H1 (cell line): Measurements from ENCODE around the gene ZNF346. TPM values are rescaled to one million over a fixed set of nuclear protein-coding genes. Genes with fewer than 3 reads are reported as not detected.

Experiments
- CTCF ChIA-PET: fragments of 300-600 bp; sonication (Branson Sonifier 250); formaldehyde crosslinking; loops from one replicate; lab custom pipeline; 2021; ENCODE audit not compliant: partially characterized antibody; lab: Charles Lee
- POLR2A ChIA-PET: fragments of 300-600 bp; sonication (Branson Sonifier 250); formaldehyde crosslinking; loops from one replicate; lab custom pipeline; 2021; ENCODE audit warnings: inconsistent platforms; ENCODE audit not compliant: partially characterized antibody; lab: Charles Lee
- DNase-seq, 2 experiments: peaks; one replicate each; pipeline versions ENCODE4 v3.0.0 to v3.0.0-alpha.2; 2010 to 2022; ENCODE audit warnings: low spot score in 2 of 2, low read depth in 1 of 2, mixed read lengths in 1 of 2
- FAIRE-seq: peaks from 2 replicates; lab custom pipeline; 2011; peaks lifted over from hg19 to GRCh38; lab: Jason Lieb, UNC
- H2AFZ ChIP-seq: 2 replicates; pipeline ENCODE4 v1.8.1; 2012; ENCODE audit warnings: low read length, inconsistent platforms
- H2AK5ac ChIP-seq: 2 replicates; pipeline ENCODE4 v1.6.1; 2013; ENCODE audit warnings: low read depth, low read length
- H2BK120ac ChIP-seq: replicated peaks from 2 replicates; pipeline ENCODE3; 2013; ENCODE audit warnings: low read depth, low read length, inconsistent platforms
- H2BK12ac ChIP-seq: 2 replicates; pipeline ENCODE4 v1.6.1; 2013; ENCODE audit warnings: low read depth, low read length
- H2BK15ac ChIP-seq: 2 replicates; pipeline ENCODE4 v1.6.1; 2013; ENCODE audit warnings: low read length
- H2BK20ac ChIP-seq: 2 replicates; pipeline ENCODE4 v1.6.1; 2013; ENCODE audit warnings: low read length
- H2BK5ac ChIP-seq: 2 replicates; pipeline ENCODE4 v1.6.1; 2013; ENCODE audit warnings: low read depth, low read length
- H3K14ac ChIP-seq: 2 replicates; pipeline ENCODE4 v1.6.1; 2013; ENCODE audit warnings: inconsistent platforms; ENCODE audit not compliant: insufficient read length
- H3K18ac ChIP-seq: 2 replicates; pipeline ENCODE4 v1.6.1; 2013; ENCODE audit warnings: low read length; ENCODE audit errors: extremely low read depth
- H3K23ac ChIP-seq: 2 replicates; pipeline ENCODE4 v1.6.1; 2013; ENCODE audit warnings: inconsistent platforms; ENCODE audit not compliant: insufficient read length
- H3K23me2 ChIP-seq: 2 replicates; pipeline ENCODE4 v1.6.1; 2013; ENCODE audit warnings: low read depth, low read length
- H3K27ac ChIP-seq: 2 replicates; pipeline ENCODE4 v1.6.1; 2011; ENCODE audit warnings: low read depth, low read length, inconsistent platforms
- H3K27me3 ChIP-seq, 4 experiments: replicated peaks in 1 of 4; 1 replicate in 1 of 4; 2 replicates in 3 of 4; pipeline versions ENCODE4 v1.6.1 to v1.8.1; 2011 to 2013; ENCODE audit warnings: low read length in 3 of 4, mild to moderate bottlenecking in 3 of 4, inconsistent platforms in 2 of 4, mixed read lengths in 2 of 4, moderate library complexity in 1 of 4; ENCODE audit not compliant: control insufficient read depth in 3 of 4, insufficient read depth in 3 of 4; ENCODE audit errors: extremely low read depth in 1 of 4
- H3K36me3 ChIP-seq, 4 experiments: 2 replicates each; pipeline versions ENCODE4 v1.6.1 to v1.8.1; 2011 to 2013; ENCODE audit warnings: mild to moderate bottlenecking in 4 of 4, low read length in 3 of 4, moderate library complexity in 2 of 4, control low read depth in 1 of 4, inconsistent platforms in 1 of 4; ENCODE audit not compliant: insufficient read depth in 4 of 4, control insufficient read depth in 2 of 4
- H3K4ac ChIP-seq: replicated peaks from 2 replicates; pipeline ENCODE3; 2013; ENCODE audit warnings: low read length, low read depth, mixed read lengths, inconsistent platforms; ENCODE audit not compliant: insufficient read length
- H3K4me1 ChIP-seq, 4 experiments: replicated peaks in 1 of 4; 1 replicate in 1 of 4; 2 replicates in 3 of 4; pipeline versions ENCODE4 v1.6.1 to v1.8.1; 2011 to 2013; ENCODE audit warnings: low read length in 3 of 4, inconsistent platforms in 2 of 4, mixed read lengths in 1 of 4; ENCODE audit not compliant: insufficient read depth in 4 of 4, control insufficient read depth in 3 of 4
- H3K4me2 ChIP-seq, 2 experiments: 2 replicates each; pipeline versions ENCODE4 v1.6.1 to v1.8.1; 2011 to 2013; ENCODE audit warnings: low read depth in 2 of 2, low read length in 2 of 2, control low read depth in 1 of 2, inconsistent platforms in 1 of 2, mild to moderate bottlenecking in 1 of 2; ENCODE audit not compliant: insufficient read depth in 1 of 2
- H3K4me3 ChIP-seq, 4 experiments: fragments of 200-600, 300-600 bp in 1 of 4; sonication (generic), shearing (Covaris generic), sonication (Bioruptor Twin) in 1 of 4; 2 replicates each; pipeline versions ENCODE4 v1.5.1 to v1.8.1; 2011 to 2016; ENCODE audit warnings: low read length in 4 of 4, low read depth in 3 of 4, control low read depth in 2 of 4, inconsistent platforms in 2 of 4, mild to moderate bottlenecking in 2 of 4, mixed read lengths in 1 of 4, moderate library complexity in 1 of 4; ENCODE audit not compliant: insufficient read depth in 2 of 4; ENCODE audit errors: extremely low read depth in 1 of 4
- H3K56ac ChIP-seq: replicated peaks from 2 replicates; pipeline ENCODE3; 2013; ENCODE audit warnings: low read depth, mild to moderate bottlenecking, mixed read lengths, low read length, inconsistent platforms; ENCODE audit not compliant: insufficient read length
- H3K79me1 ChIP-seq: 2 replicates; pipeline ENCODE4 v1.6.1; 2013; ENCODE audit warnings: low read depth, low read length, control low read depth
- H3K79me2 ChIP-seq, 2 experiments: 2 replicates each; pipeline versions ENCODE4 v1.6.1 to v1.8.1; 2012 to 2013; ENCODE audit warnings: low read length in 2 of 2, mild to moderate bottlenecking in 2 of 2, inconsistent platforms in 1 of 2; ENCODE audit not compliant: insufficient read depth in 2 of 2, control insufficient read depth in 1 of 2
- H3K9ac ChIP-seq, 4 experiments: replicated peaks in 1 of 4; 1 replicate in 1 of 4; 2 replicates in 3 of 4; pipeline versions ENCODE4 v1.6.1 to v1.8.1; 2011 to 2013; ENCODE audit warnings: low read depth in 3 of 4, low read length in 3 of 4, control low read depth in 2 of 4, mild to moderate bottlenecking in 2 of 4, moderate library complexity in 2 of 4, inconsistent platforms in 1 of 4; ENCODE audit errors: extremely low read depth in 1 of 4
- H3K9me3 ChIP-seq, 2 experiments: 2 replicates each; pipeline versions ENCODE4 v1.6.1 to v1.8.1; 2012 to 2013; ENCODE audit warnings: mild to moderate bottlenecking in 2 of 2, moderate library complexity in 2 of 2, control low read depth in 1 of 2, inconsistent platforms in 1 of 2, low read depth in 1 of 2, low read length in 1 of 2, mixed read lengths in 1 of 2; ENCODE audit not compliant: insufficient read depth in 2 of 2
- H4K20me1 ChIP-seq, 2 experiments: replicated peaks in 1 of 2; 2 replicates each; pipeline versions ENCODE3 to v1.8.1; 2011 to 2013; ENCODE audit warnings: inconsistent platforms in 2 of 2, low read length in 2 of 2, mild to moderate bottlenecking in 1 of 2; ENCODE audit not compliant: insufficient read depth in 2 of 2, control insufficient read depth in 1 of 2
- H4K5ac ChIP-seq: 2 replicates; pipeline ENCODE4 v1.6.1; 2013; ENCODE audit warnings: low read length, low read depth, mixed read lengths, inconsistent platforms; ENCODE audit not compliant: insufficient read length
- H4K8ac ChIP-seq: 2 replicates; pipeline ENCODE4 v1.8.0; 2013; ENCODE audit warnings: mild to moderate bottlenecking, moderate library complexity, low read length, inconsistent platforms; ENCODE audit not compliant: insufficient read depth; ENCODE audit errors: extremely low read depth
- H4K91ac ChIP-seq: replicated peaks from 2 replicates; pipeline ENCODE3; 2013; ENCODE audit warnings: low read length, mixed read lengths, inconsistent platforms; ENCODE audit not compliant: insufficient read length
- BACH1 ChIP-seq: IDR thresholded peaks from 2 replicates; pipeline ENCODE4 v1.6.1; 2012; ENCODE audit warnings: low read length, improper control_type of control experiment
- EP300 ChIP-seq, 2 experiments: IDR thresholded peaks; 1 replicate in 1 of 2; 2 replicates in 1 of 2; pipeline ENCODE4 v1.6.1; 2011 to 2012; ENCODE audit warnings: low read depth in 2 of 2, low read length in 2 of 2, mild to moderate bottlenecking in 2 of 2, borderline replicate concordance in 1 of 2, inconsistent platforms in 1 of 2, moderate library complexity in 1 of 2
- EZH2 ChIP-seq: fragments of 200-600 bp; sonication (generic); IDR thresholded peaks from 2 replicates; pipeline ENCODE4 v1.7.1; 2012; ENCODE audit warnings: low read depth, mild to moderate bottlenecking, moderate library complexity, low read length, inconsistent platforms; ENCODE audit not compliant: severe bottlenecking
- HDAC2 ChIP-seq, 2 experiments: fragments of 300-600 bp in 1 of 2; sonication (generic) in 1 of 2; IDR thresholded peaks; 2 replicates each; pipeline ENCODE4 v1.6.1; 2011 to 2012; ENCODE audit warnings: low read depth in 2 of 2, low read length in 2 of 2, mild to moderate bottlenecking in 2 of 2, moderate library complexity in 2 of 2, borderline replicate concordance in 1 of 2, inconsistent platforms in 1 of 2
- KDM1A ChIP-seq: fragments of 200-600, 300-600 bp; sonication (generic); IDR thresholded peaks from 2 replicates; pipeline ENCODE4 v1.7.1; 2016; ENCODE audit warnings: mild to moderate bottlenecking, low read length, borderline replicate concordance
- POLR2AphosphoS5 ChIP-seq: IDR thresholded peaks from 2 replicates; pipeline ENCODE4 v1.6.1; 2011; ENCODE audit warnings: low read depth, low read length
- POU5F1 ChIP-seq: IDR thresholded peaks from 2 replicates; pipeline ENCODE4 v1.6.1; 2011; ENCODE audit warnings: low read depth, mild to moderate bottlenecking, low read length, moderate library complexity
- SIN3A ChIP-seq, 2 experiments: IDR thresholded peaks in 1 of 2; conservative IDR thresholded peaks in 1 of 2; 2 replicates each; pipeline ENCODE4 v1.6.1; 2011 to 2012; ENCODE audit warnings: low read length in 2 of 2, improper control_type of control experiment in 1 of 2, low read depth in 1 of 2, mild to moderate bottlenecking in 1 of 2
- SIRT6 ChIP-seq: IDR thresholded peaks from one replicate; pipeline ENCODE4 v1.7.1; 2012; ENCODE audit warnings: low read length, inconsistent platforms
- SP2 ChIP-seq: IDR thresholded peaks from 2 replicates; pipeline ENCODE4 v1.6.1; 2012; ENCODE audit warnings: mild to moderate bottlenecking, low read length, inconsistent platforms
- TAF7 ChIP-seq: optimal IDR thresholded peaks from 2 replicates; pipeline ENCODE3; 2011; ENCODE audit warnings: low read depth, mild to moderate bottlenecking, inconsistent platforms, low read length, moderate library complexity, borderline replicate concordance
- ZNF274 ChIP-seq: IDR thresholded peaks from 2 replicates; pipeline ENCODE4 v1.7.0; 2012; ENCODE audit warnings: low read length, borderline replicate concordance; ENCODE audit errors: extremely low read depth
- WGBS, 2 experiments: shearing (Covaris generic) in 1 of 2; methylation state at CpG; one replicate each; pipeline versions ENCODE4 v1.1.6 to v1.1.7; 2013 to 2015; ENCODE audit warnings: low lambda C conversion rate in 2 of 2, mixed read lengths in 2 of 2, inconsistent platforms in 1 of 2, low coverage in 1 of 2, missing lambda C conversion rate in 1 of 2; ENCODE audit not compliant: insufficient replicate concordance in 2 of 2, insufficient coverage in 1 of 2, insufficient read length in 1 of 2; ENCODE audit errors: extremely low coverage in 1 of 2, missing lambda C conversion rate in 1 of 2; 5-methylcytosine and 5-hydroxymethylcytosine counted together
- polyA plus RNA-seq, 7 experiments: library from polyadenylated mRNA; depleted of rRNA in 3 of 7; stranded (reverse) in 5 of 7; unstranded in 2 of 7; fragments of >200 nt in 5 of 7; fragments of 200-250 nt in 2 of 7; gene quantifications; 1 replicate in 5 of 7; 2 replicates in 1 of 7; 4 replicates in 1 of 7; pipeline versions ENCODE4 v1.2.1 to v1.2.3, GENCODE V29; 2011 to 2013; ENCODE audit warnings: missing spikeins in 2 of 7, mixed read lengths in 2 of 7
- total RNA-seq: library from RNA; stranded (reverse); fragmentation: NEBNext Ultra II Directional; extraction: Animal tissue kit (Norgen Biotek cat#: 25700); gene quantifications from 2 replicates; pipeline ENCODE4 v1.2.1, GENCODE V29; 2021
- TF ChIP-seq, protein P1 (sequence below): IDR thresholded peaks from 2 replicates; pipeline ENCODE4 v1.6.1; 2012; ENCODE audit warnings: inconsistent platforms

ZNF346 gene
- total and polyA plus RNA-seq, 2 of the 8 experiments (the other 6 are each of a cell fraction or from before 2014, with no cell fraction given), result 19.9 to 20.8 TPM

DNA sequence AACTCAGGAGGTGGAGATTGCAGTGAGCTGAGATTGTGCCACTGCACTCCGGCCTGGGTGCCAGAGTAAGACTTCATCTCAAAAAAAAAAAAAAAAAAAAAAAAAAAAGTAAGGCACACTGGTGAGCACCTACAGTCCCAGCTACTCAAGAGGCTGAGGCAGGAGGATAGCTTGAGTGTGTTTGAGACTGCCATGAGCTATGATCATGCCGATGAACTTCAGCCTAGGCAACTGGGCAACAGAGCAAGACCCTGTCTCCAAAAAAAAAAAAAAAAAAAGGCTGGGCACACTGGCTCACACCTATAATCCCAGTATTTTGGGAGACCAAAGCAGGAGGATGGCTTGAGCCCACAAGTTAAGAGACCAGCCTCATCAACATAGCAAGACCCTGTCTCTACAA, 36.2 kb upstream of the ZNF346 start:
- Histone ChIP-seq H2AK5ac (no peak overlapping the region), H4K20me1 (peaks cover 0 to 1% of the 10 kb centered on the region in 2 experiments), H3K56ac (no peak overlapping the region), H3K27me3 (no peaks in the 10 kb centered on the region), H3K36me3 (peaks cover 0 to 21% (median 8%) of the 10 kb centered on the region in 4 experiments; a peak in 5 of 8 replicates), H3K79me1 (no peaks in the 10 kb centered on the region; the same call in none of the 2 replicates), H3K4ac (no peak overlapping the region), H2BK15ac (no peak overlapping the region), H3K18ac (no peak overlapping the region), H2BK120ac (no peak overlapping the region), H3K9me3 (peaks cover 5 to 17% of the 10 kb centered on the region in 2 experiments; a peak in 3 of 4 replicates), H3K9ac (no peak overlapping the region), H3K79me2 (peaks cover 0 to 55% of the 10 kb centered on the region in 2 experiments; a peak in 2 of 4 replicates), H3K4me3 (no peak overlapping the region), H4K91ac (no peak overlapping the region), H3K4me2 (no peak overlapping the region), H2AFZ (no peak overlapping the region), H3K27ac (no peak overlapping the region), H4K8ac (no peak overlapping the region), H2BK5ac (no peak overlapping the region), H2BK20ac (no peak overlapping the region), H3K23ac (no peak overlapping the region), H2BK12ac (no peak overlapping the region), H3K23me2 (no peaks in the 10 kb centered on the region), H3K14ac (no peak overlapping the region), H4K5ac (no peak overlapping the region), H3K4me1 (no peaks in the 10 kb centered on the region)
- FAIRE-seq, result no peak
- WGBS, 2 experiments, result 86% methylated on average over 1 of the region's 2 CpGs; no CpG with 5 or more reads in 1 of the 2 experiments
- DNase-seq, result no peak
- ChIA-PET CTCF (interaction anchor here (0.8 to 0.9 kb wide), 2 partner anchors 171 to 326 kb away, joined by 3 read pairs; no protein-coding TSS in a partner anchor), POLR2A (interaction anchor here (1.1 kb wide), 1 partner anchor 21 kb away, joined by 4 read pairs; the partner anchor contains the start of gene UIMC1)
- no peak for TF ChIP-seq HDAC2 (IDR thresholded peaks at IDR 0.05; ENCODE audit: borderline replicate concordance in 1 of 2, low read depth in 2 of 2, low read length in 2 of 2)
- no peak for TF ChIP-seq EP300 (IDR thresholded peaks at IDR 0.05; ENCODE audit: borderline replicate concordance in 1 of 2, low read depth in 2 of 2, low read length in 2 of 2)
- TF ChIP-seq TAF7, result no peak
- TF ChIP-seq SIN3A (conservative IDR thresholded peaks at IDR 0.05 in 1 of 2, IDR thresholded peaks at IDR 0.05 in 1 of 2; ENCODE audit: low read depth in 1 of 2, low read length in 2 of 2), result no peak
- no peak for TF ChIP-seq KDM1A
- TF ChIP-seq, protein P1, sequence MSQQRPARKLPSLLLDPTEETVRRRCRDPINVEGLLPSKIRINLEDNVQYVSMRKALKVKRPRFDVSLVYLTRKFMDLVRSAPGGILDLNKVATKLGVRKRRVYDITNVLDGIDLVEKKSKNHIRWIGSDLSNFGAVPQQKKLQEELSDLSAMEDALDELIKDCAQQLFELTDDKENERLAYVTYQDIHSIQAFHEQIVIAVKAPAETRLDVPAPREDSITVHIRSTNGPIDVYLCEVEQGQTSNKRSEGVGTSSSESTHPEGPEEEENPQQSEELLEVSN, result no peak
- TF ChIP-seq SIRT6, result no peak
- no peak for TF ChIP-seq ZNF274
- TF ChIP-seq POU5F1, result no peak
- no peak for TF ChIP-seq SP2
- no peak for TF ChIP-seq POLR2AphosphoS5
- TF ChIP-seq BACH1, result no peak
- no peak for TF ChIP-seq EZH2
